HG03103 (cell line): ENCODE measurements around the gene PRAC2.

Experiments
- ATAC-seq: cut with Tn5 transposase; IDR thresholded peaks from one replicate; pipeline ENCODE4 v1.9.1; 2021; ENCODE audit warnings: low read depth; ENCODE audit not compliant: unreplicated experiment

The PRAC2 gene

DNA sequence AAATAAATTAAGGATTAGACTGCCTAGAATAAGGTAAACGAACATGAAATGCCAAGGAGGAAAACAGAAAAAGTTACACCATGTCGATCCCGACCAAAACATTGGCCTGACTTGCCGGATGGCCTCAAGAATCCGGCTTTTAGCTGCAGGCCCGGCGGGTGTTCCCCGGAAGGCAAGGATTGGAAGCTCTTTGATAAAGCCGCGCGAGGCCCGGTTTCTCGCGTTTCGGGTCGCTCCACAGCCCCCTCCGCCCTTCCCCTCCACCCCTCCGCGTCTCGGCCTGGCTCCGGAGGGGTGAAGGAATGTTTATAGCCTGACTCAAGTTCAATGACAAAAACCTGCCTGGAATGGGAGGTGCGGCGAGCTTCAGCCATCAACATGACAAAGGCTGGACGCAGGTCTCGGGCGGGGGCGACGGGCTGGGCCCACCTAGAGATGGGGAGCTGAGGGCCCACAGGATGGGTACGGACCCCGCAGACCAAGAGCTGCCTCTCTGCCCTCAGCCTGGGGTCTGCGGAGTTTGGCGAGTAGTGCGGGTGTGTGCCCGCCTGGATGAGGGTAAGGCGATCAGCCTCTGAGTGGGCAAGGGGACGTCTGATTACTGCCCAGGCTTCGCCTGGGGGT lies 3.2 kb upstream of the PRAC2 start:
- ATAC-seq = no peak

DNA sequence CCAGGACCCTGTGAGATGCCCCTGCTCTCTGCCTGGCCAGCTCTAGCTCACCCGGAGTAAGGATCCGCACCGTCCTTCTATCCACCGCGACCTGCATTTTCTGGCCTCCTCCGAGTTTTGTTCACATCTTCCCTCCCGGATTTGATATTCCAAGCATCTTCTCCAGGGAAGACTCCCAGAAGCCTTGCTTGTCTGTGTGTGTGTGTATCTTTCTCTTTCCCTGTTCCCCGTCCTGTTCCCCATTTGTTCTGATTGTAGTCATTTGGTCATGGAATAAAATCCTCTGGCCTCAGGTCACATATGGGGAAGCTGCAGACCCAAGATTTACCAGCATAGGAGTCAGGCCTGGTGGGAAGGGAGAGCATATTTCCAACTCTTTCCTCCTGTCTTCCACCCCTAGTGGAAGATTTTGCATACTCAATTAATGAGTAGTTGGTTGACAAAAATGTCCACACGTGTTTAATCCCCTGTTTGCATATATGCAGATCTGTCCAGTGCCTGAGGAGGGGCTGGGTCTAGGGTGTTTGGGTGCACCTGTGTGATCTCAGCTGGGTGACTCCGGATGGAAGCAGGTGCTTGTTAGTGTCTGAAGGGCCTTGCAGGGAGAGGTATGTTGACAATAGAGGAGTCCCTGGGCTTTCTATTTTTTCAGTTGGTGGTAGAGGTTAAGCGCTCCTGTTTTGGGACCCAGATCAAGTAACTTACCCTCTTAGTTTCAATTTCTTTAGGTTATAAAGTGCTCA lies 2.5 kb upstream of the PRAC2 start:
- ATAC-seq = no peak

- ATAC-seq = no peak
These were observed 2.0 kb upstream of the PRAC2 start for GRCh38 chr17:48721009-48721402.

DNA sequence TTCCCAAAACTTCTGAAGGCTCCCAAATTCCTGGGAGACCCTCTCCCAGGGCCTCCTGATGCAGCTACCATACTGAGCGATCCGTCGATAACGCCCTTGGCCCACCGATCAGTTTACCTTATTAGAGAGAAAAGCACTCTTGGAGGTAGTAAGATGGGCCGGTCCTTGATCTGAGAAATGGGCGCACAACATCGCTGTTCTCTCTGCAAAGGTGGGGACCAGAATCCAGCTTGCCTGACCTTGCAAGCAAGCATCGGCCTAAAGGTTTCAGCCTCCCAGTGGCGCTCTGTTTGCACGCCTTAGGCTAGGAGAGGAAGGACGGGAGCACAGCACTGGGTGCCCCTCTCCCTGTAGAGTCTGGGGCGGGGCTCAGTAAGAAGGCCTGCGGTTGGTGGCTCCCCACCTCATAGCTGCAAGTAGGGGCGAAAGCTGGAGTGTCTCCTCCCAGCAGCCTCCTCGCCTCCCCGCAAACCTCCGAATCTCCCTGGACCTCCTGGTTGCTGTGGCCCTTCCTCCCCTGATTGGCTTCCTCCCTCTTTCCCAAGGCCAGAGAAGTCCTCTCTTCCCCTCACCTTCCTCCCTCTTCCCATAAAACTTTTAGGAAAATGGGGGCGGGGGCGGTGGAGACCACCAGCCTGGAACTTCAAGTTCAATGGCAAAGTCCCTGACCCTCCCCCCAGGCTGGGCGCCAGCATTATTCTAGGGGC lies 631 bp upstream of the PRAC2 start, which contains the start of gene PRAC1:
PRAC1 (minus strand) TSS at position 318 of the 707 bp plus-strand sequence; CDS start at position 192, 126 bp downstream.
- no peak for ATAC-seq

DNA sequence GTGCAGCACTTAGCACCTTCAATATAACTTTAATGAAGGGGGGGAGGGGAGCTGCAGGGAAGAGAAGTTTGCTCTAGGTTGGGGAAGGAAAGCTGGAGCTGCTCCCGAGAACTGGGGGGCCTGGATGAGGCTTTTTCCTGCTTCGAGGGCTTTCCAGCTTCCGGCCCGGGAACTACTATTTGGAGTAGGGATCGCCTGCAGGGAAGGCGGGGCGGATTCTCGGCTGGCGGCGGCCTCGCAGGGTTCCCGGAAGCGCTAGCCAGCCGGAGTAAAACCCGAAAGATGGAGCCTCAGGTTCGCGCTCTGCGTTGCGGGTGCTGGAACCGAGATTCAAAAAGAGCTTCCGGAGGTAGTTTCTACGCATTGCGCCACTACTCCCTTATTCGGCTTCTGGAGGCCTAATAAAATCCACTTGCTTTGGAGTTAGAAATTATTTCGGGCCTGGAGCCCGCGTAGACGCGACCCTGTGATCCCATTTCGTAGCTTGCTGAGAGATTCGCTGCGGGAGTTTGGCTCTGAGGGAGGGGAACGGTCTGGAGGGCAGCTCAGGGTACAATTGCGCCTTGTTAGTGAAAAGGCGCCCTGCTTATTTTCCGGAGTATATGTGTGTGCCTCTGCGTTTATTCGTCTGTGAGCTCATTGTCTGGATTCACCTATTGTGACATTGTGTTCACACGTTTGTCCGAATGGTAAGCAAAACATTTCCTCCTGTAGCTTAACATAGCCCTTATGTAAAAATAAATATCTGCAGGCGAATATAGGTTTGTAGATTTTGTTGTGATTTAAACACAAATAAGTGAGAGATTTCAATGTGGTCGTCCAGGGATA lies 652 bp downstream of the PRAC2 start:
- ATAC-seq = no peak

GRCh38 chr17:48724251-48725003 lies 1.4 kb downstream of the PRAC2 start:
- ATAC-seq = no peak

- no peak for ATAC-seq
These were observed 2.0 kb downstream of the PRAC2 start for GRCh38 chr17:48725004-48725287.

DNA sequence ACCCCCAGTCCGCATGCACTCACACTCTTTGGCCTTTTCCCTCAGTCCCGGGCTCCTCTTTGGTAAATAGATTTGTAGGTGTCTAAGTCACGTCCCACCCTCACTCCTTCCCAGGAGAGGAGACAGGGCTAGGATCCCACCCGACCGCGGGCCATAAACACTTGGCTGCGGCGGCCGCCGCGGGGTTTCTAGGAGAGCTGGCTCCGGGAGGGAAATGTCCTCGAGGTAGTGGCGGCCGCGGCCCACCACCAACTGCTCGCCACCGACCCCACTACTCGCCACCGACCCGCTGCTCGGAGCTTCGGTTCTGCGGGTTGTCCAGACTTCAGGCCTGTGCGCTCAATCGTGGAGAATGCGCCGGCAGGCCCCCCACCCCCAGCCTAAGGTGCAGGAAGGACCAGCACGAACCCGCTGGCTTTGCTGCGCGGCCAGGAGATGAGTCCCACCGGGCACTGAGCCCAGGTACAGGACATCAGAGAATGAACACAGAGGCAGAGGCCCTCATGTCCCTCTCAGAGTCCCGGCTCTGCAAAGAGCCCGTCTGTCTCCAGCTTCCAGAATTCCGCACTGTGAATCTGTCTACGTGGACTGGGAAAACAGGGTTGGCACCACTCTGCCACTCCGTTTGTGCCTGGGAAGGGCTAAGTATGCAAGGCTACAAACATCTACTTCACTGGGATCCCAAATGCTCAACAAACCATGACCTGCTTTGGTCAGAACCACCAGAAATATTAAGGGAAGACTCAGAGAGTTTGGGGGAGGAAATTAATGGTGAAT lies 2.5 kb downstream of the PRAC2 start:
- no peak for ATAC-seq

- no peak for ATAC-seq
These were observed 3.3 kb downstream of the PRAC2 start for GRCh38 chr17:48726114-48726915.

GRCh38 chr17:48726916-48727286 lies 3.9 kb downstream of the PRAC2 start:
- no peak for ATAC-seq

DNA sequence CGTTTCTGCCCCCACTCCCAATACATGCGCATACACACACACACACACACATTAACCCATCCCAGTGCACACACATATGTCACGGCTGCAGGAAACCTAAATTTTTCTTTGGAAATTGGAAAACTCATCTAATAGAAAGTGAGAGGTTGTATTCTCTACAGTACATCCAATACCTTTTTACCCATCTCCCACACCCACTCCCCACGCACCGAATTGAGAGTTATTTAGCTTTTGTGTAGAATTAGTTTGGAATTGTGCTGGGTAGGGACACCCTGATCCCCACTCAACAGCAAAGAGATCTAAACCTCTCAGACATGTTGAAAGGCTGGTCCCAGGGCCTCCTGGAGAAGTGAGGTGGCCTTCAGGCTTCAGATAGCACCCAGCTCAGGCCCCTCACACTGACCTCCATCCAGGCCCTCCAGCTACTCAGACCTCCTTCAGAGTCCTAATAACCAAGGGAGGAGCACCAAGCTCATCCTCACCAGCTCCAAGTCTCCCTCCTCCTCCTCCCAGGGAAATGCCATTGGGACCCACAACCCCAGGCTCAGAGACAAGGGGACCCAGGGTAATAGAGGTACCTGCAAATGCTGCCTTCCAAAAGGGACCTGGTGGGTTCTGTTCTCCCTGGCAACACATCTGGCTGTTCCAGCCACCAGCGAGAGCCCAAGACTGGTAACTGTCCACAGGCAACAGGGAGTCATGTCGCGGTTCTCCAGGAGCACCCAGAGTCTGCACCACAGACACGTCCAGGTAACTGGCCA lies 4.6 kb downstream of the PRAC2 start:
- no peak for ATAC-seq

GRCh38 chr17:48728232-48729231 lies 5.5 kb downstream of the PRAC2 start, which contains the start of gene HOXB13:
TSS of gene HOXB13 (minus strand) at chr17:48728750. CDS start at chr17:48728593, 157 bp downstream.
- ATAC-seq = no peak

GRCh38 chr17:48729335-48730239 lies 6.6 kb downstream of the PRAC2 start:
- ATAC-seq = no peak

- no peak for ATAC-seq
These were observed 7.2 kb downstream of the PRAC2 start for GRCh38 chr17:48730240-48730550.

- ATAC-seq = no peak
These were observed 8.4 kb downstream of the PRAC2 start for GRCh38 chr17:48731355-48731754.
